Stimulated activated CD8-positive, alpha-beta memory T cell treated with anti-CD3 and anti-CD28 coated beads, Interleukin-4, amount 100 ng/mL, for 48 hours (primary cell): ENCODE data around the gene ZNF761.
A peak's percentile ranks its signal among the peaks of the same experiment; 100 is the strongest.
"Not testable (repeated sequence)": the region's sequence is repeated elsewhere in the genome, so short reads cannot be mapped to it uniquely, and the experiment has no call there.

Experiments used
- DNase-seq: peaks from one replicate; pipeline ENCODE4 v3.0.0-alpha.2; 2020

Gene ZNF761

GRCh38 chr19:53460131-53460721 is 28.4 kb downstream of the ZNF761 start:
- not testable (repeated sequence) for DNase-seq

- no peak for DNase-seq
Measured at GRCh38 chr19:53461866-53462265, 30.1 kb downstream of the ZNF761 start.

- no peak for DNase-seq
Measured at GRCh38 chr19:53462861-53463260, 31.1 kb downstream of the ZNF761 start.

GRCh38 chr19:53463263-53463662 is 31.5 kb downstream of the ZNF761 start:
- peak; percentile 26 for DNase-seq

GRCh38 chr19:53466726-53467484 is 35.1 kb downstream of the ZNF761 start:
- no peak for DNase-seq

- DNase-seq, result peak; percentile 98
Measured at GRCh38 chr19:53467485-53468262, 35.9 kb downstream of the ZNF761 start, which contains the start of gene ZNF813. ZNF813 (plus strand) TSS chr19:53467733; CDS start chr19:53483823, 16,090 bp downstream.

GRCh38 chr19:53468628-53469027 is 36.8 kb downstream of the ZNF761 start:
- DNase-seq, result not testable (repeated sequence)

GRCh38 chr19:53471916-53472315 is 40.1 kb downstream of the ZNF761 start:
- DNase-seq, result no peak

GRCh38 chr19:53474832-53475231 is 43.0 kb downstream of the ZNF761 start:
- not testable (repeated sequence) for DNase-seq

GRCh38 chr19:53475470-53475869 is 43.7 kb downstream of the ZNF761 start:
- DNase-seq, result not testable (repeated sequence)

- not testable (repeated sequence) for DNase-seq
Measured at GRCh38 chr19:53483751-53484150, 52.0 kb downstream of the ZNF761 start.

GRCh38 chr19:53485046-53486004 is 53.5 kb downstream of the ZNF761 start:
- no peak for DNase-seq

- DNase-seq, result no peak
Measured at GRCh38 chr19:53492153-53492552, 60.4 kb downstream of the ZNF761 start.

- not testable (repeated sequence) for DNase-seq
Measured at GRCh38 chr19:53497311-53498023, 65.7 kb downstream of the ZNF761 start.

- not testable (repeated sequence) for DNase-seq
Measured at GRCh38 chr19:53498024-53498395, 66.2 kb downstream of the ZNF761 start.

- DNase-seq, result not testable (repeated sequence)
Measured at GRCh38 chr19:53503151-53503550, 71.4 kb downstream of the ZNF761 start.

- DNase-seq, result not testable (repeated sequence)
Measured at GRCh38 chr19:53503671-53504364, 72.0 kb downstream of the ZNF761 start.

- not testable (repeated sequence) for DNase-seq
Measured at GRCh38 chr19:53504365-53504703, 72.5 kb downstream of the ZNF761 start.

- DNase-seq, result no peak
Measured at GRCh38 chr19:53504885-53505284, 73.1 kb downstream of the ZNF761 start.

- no peak for DNase-seq
Measured at GRCh38 chr19:53506728-53507127, 74.9 kb downstream of the ZNF761 start.
